Keratinocyte (primary cell): Measurements from ENCODE around the gene PTPN14.

Experiments
- EZH2 ChIP-seq: IDR thresholded peaks from one replicate; pipeline ENCODE4 v1.6.1; 2012; ENCODE audit warnings: inconsistent platforms, mild to moderate bottlenecking, low read length, moderate library complexity
- TF ChIP-seq, protein P1 (sequence below), 3 experiments: IDR thresholded peaks in 1 of 3; conservative IDR thresholded peaks in 1 of 3; optimal IDR thresholded peaks in 1 of 3; 2 replicates in 2 of 3; 3 replicates in 1 of 3; pipeline versions ENCODE3 to v1.5.1; 2011; ENCODE audit warnings: low read length in 3 of 3, mild to moderate bottlenecking in 3 of 3, moderate library complexity in 2 of 3, control low read depth in 1 of 3, inconsistent platforms in 1 of 3; ENCODE audit not compliant: insufficient read depth in 2 of 3; ENCODE audit errors: extremely low read depth in 1 of 3

GRCh38 chr1:214472364-214472763 is 79.0 kb downstream of the PTPN14 start:
- TF ChIP-seq, protein P1, sequence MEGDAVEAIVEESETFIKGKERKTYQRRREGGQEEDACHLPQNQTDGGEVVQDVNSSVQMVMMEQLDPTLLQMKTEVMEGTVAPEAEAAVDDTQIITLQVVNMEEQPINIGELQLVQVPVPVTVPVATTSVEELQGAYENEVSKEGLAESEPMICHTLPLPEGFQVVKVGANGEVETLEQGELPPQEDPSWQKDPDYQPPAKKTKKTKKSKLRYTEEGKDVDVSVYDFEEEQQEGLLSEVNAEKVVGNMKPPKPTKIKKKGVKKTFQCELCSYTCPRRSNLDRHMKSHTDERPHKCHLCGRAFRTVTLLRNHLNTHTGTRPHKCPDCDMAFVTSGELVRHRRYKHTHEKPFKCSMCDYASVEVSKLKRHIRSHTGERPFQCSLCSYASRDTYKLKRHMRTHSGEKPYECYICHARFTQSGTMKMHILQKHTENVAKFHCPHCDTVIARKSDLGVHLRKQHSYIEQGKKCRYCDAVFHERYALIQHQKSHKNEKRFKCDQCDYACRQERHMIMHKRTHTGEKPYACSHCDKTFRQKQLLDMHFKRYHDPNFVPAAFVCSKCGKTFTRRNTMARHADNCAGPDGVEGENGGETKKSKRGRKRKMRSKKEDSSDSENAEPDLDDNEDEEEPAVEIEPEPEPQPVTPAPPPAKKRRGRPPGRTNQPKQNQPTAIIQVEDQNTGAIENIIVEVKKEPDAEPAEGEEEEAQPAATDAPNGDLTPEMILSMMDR (optimal IDR thresholded peaks at IDR 0.05 in 1 of 3, IDR thresholded peaks at IDR 0.05 in 1 of 3, conservative IDR thresholded peaks at IDR 0.05 in 1 of 3; ENCODE audit: extremely low read depth in 1 of 3, insufficient read depth in 2 of 3, low read length in 3 of 3): no peak
- TF ChIP-seq EZH2: no peak
